H9 (cell line): Measurements from ENCODE around the gene GIPC3. TPM values are rescaled to one million over a fixed set of nuclear protein-coding genes. Genes with fewer than 3 reads are reported as not detected.

Source experiments
- DNase-seq: peaks from one replicate; pipeline ENCODE4 v3.0.0-alpha.2; 2017
- H2AFZ ChIP-seq: one replicate; pipeline ENCODE4 v1.6.1; 2013; ENCODE audit warnings: mild to moderate bottlenecking, low read length, control low read depth, moderate library complexity
- H2AK5ac ChIP-seq: 2 replicates; pipeline ENCODE4 v1.6.1; 2013; ENCODE audit warnings: low read length, control low read depth, mixed read lengths; ENCODE audit not compliant: insufficient read length
- H2BK120ac ChIP-seq: one replicate; pipeline ENCODE4 v1.6.1; 2013; ENCODE audit warnings: low read depth, mild to moderate bottlenecking, low read length, control low read depth, inconsistent platforms; ENCODE audit not compliant: poor library complexity, severe bottlenecking
- H2BK12ac ChIP-seq: 2 replicates; pipeline ENCODE4 v1.6.1; 2013; ENCODE audit warnings: low read length, control low read depth, mixed read lengths, low read depth; ENCODE audit not compliant: insufficient read length
- H2BK15ac ChIP-seq: 2 replicates; pipeline ENCODE4 v1.6.1; 2013; ENCODE audit warnings: low read depth, low read length, control low read depth
- H2BK20ac ChIP-seq: one replicate; pipeline ENCODE4 v1.6.1; 2013; ENCODE audit warnings: low read depth, mild to moderate bottlenecking, low read length, control low read depth, inconsistent platforms; ENCODE audit not compliant: poor library complexity, severe bottlenecking
- H2BK5ac ChIP-seq: 2 replicates; pipeline ENCODE4 v1.6.1; 2013; ENCODE audit warnings: low read length, control low read depth, mixed read lengths; ENCODE audit not compliant: insufficient read length
- H3K14ac ChIP-seq: 2 replicates; pipeline ENCODE4 v1.6.1; 2013; ENCODE audit warnings: low read length, control low read depth; ENCODE audit not compliant: insufficient read depth
- H3K18ac ChIP-seq: 2 replicates; pipeline ENCODE4 v1.6.1; 2013; ENCODE audit warnings: low read depth, mild to moderate bottlenecking, mixed read lengths, low read length, control low read depth; ENCODE audit not compliant: insufficient read length
- H3K23ac ChIP-seq: 2 replicates; pipeline ENCODE4 v1.6.1; 2013; ENCODE audit warnings: low read length, control low read depth, mixed read lengths, low read depth; ENCODE audit not compliant: insufficient read length
- H3K23me2 ChIP-seq: 2 replicates; pipeline ENCODE4 v1.6.1; 2013; ENCODE audit warnings: low read depth, mild to moderate bottlenecking, mixed read lengths, low read length, control low read depth; ENCODE audit not compliant: insufficient read length, poor library complexity, severe bottlenecking
- H3K27ac ChIP-seq: 2 replicates; pipeline ENCODE4 v1.5.1; 2013; ENCODE audit warnings: low read length, control low read depth, mixed read lengths, low read depth; ENCODE audit not compliant: insufficient read length
- H3K27me3 ChIP-seq: 2 replicates; pipeline ENCODE4 v1.6.1; 2013; ENCODE audit warnings: low read length, control low read depth, inconsistent platforms; ENCODE audit not compliant: insufficient read depth
- H3K4ac ChIP-seq: 2 replicates; pipeline ENCODE4 v1.6.1; 2013; ENCODE audit warnings: low read depth, mild to moderate bottlenecking, control low read depth, inconsistent platforms, low read length, moderate library complexity
- H3K4me1 ChIP-seq: 2 replicates; pipeline ENCODE4 v1.6.1; 2013; ENCODE audit warnings: low read length, control low read depth, inconsistent platforms; ENCODE audit not compliant: insufficient read depth
- H3K4me2 ChIP-seq: 2 replicates; pipeline ENCODE4 v1.6.1; 2013; ENCODE audit warnings: low read length, control low read depth, mixed read lengths; ENCODE audit not compliant: insufficient read length, insufficient read depth
- H3K56ac ChIP-seq: 2 replicates; pipeline ENCODE4 v1.6.1; 2013; ENCODE audit warnings: low read depth, mild to moderate bottlenecking, mixed read lengths, low read length, control low read depth; ENCODE audit not compliant: insufficient read length
- H3K79me1 ChIP-seq: 2 replicates; pipeline ENCODE4 v1.6.1; 2013; ENCODE audit warnings: low read depth, mild to moderate bottlenecking, moderate library complexity, low read length, control low read depth, inconsistent platforms; ENCODE audit not compliant: insufficient read depth, poor library complexity, severe bottlenecking
- H3K79me2 ChIP-seq: 2 replicates; pipeline ENCODE4 v1.6.1; 2013; ENCODE audit warnings: low read length, control low read depth, inconsistent platforms; ENCODE audit not compliant: insufficient read depth
- H3K9ac ChIP-seq: 2 replicates; pipeline ENCODE4 v1.6.1; 2013; ENCODE audit warnings: low read length, control low read depth, mixed read lengths; ENCODE audit not compliant: insufficient read length; ENCODE audit errors: extremely low read depth
- H3K9me3 ChIP-seq: one replicate; pipeline ENCODE4 v1.6.1; 2013; ENCODE audit warnings: low read depth, low read length, inconsistent platforms; ENCODE audit not compliant: control insufficient read depth
- H3T11ph ChIP-seq: one replicate; pipeline ENCODE4 v1.6.1; 2013; ENCODE audit warnings: mild to moderate bottlenecking, low read length, control low read depth, inconsistent platforms
- H4K20me1 ChIP-seq: one replicate; pipeline ENCODE4 v1.6.1; 2013; ENCODE audit not compliant: control insufficient read depth, insufficient read length, insufficient read depth
- H4K5ac ChIP-seq: 2 replicates; pipeline ENCODE4 v1.6.1; 2013; ENCODE audit warnings: low read depth, mild to moderate bottlenecking, mixed read lengths, low read length, control low read depth; ENCODE audit not compliant: insufficient read length
- H4K8ac ChIP-seq: replicated peaks from 2 replicates; pipeline ENCODE4 v1.6.1; 2013; ENCODE audit warnings: low read length, control low read depth, mixed read lengths, low read depth; ENCODE audit not compliant: insufficient read length
- H4K91ac ChIP-seq: 2 replicates; pipeline ENCODE4 v1.6.1; 2013; ENCODE audit warnings: low read depth, mild to moderate bottlenecking, moderate library complexity, mixed read lengths, low read length, control low read depth; ENCODE audit not compliant: insufficient read length
- H3K27ac Mint-ChIP-seq, 3 experiments: 2 replicates in 2 of 3; 3 replicates in 1 of 3; pipeline ENCODE4 v1.8.0; 2020 to 2021; ENCODE audit warnings: mixed read lengths in 3 of 3, mild to moderate bottlenecking in 1 of 3, moderate library complexity in 1 of 3
- H3K27me3 Mint-ChIP-seq: 2 replicates; pipeline ENCODE4 v1.8.0; 2021; ENCODE audit warnings: low read depth, mild to moderate bottlenecking, moderate library complexity, mixed read lengths
- H3K36me3 Mint-ChIP-seq, 3 experiments: 2 replicates in 2 of 3; 3 replicates in 1 of 3; pipeline ENCODE4 v1.8.0; 2020 to 2021; ENCODE audit warnings: low read depth in 3 of 3, mixed read lengths in 3 of 3; ENCODE audit not compliant: insufficient read depth in 1 of 3
- H3K4me1 Mint-ChIP-seq, 2 experiments: 2 replicates each; pipeline ENCODE4 v1.8.0; 2020; ENCODE audit warnings: mixed read lengths in 2 of 2
- H3K4me3 Mint-ChIP-seq, 2 experiments: 2 replicates in 1 of 2; 3 replicates in 1 of 2; pipeline ENCODE4 v1.8.0; 2020 to 2021; ENCODE audit warnings: mild to moderate bottlenecking in 2 of 2, mixed read lengths in 2 of 2, moderate library complexity in 1 of 2
- H3K9me3 Mint-ChIP-seq, 2 experiments: 2 replicates in 1 of 2; 3 replicates in 1 of 2; pipeline ENCODE4 v1.8.0; 2020; ENCODE audit warnings: mild to moderate bottlenecking in 2 of 2, mixed read lengths in 2 of 2, moderate library complexity in 1 of 2
- WGBS: extraction: QIAGEN DNeasy Blood & Tissue Kit; methylation state at CpG from one replicate; pipeline ENCODE4 v1.1.7; 2013; ENCODE audit warnings: missing lambda C conversion rate, low lambda C conversion rate, mixed read lengths; ENCODE audit not compliant: insufficient read length; ENCODE audit errors: extremely low coverage; 5-methylcytosine and 5-hydroxymethylcytosine counted together
- total RNA-seq: library from RNA; stranded (reverse); gene quantifications from 2 replicates; pipeline ENCODE4 v1.2.1, GENCODE V29; 2021
- TF ChIP-seq, protein P1 (sequence below): fragments of 200-600 bp; sonication (generic); conservative IDR thresholded peaks from 3 replicates; pipeline ENCODE4 v1.8.0; 2021; ENCODE audit warnings: antibody characterized with exemption, mild to moderate bottlenecking

Gene GIPC3
- total RNA-seq, 1 experiment from 2014 or later = 1.6 TPM

DNA sequence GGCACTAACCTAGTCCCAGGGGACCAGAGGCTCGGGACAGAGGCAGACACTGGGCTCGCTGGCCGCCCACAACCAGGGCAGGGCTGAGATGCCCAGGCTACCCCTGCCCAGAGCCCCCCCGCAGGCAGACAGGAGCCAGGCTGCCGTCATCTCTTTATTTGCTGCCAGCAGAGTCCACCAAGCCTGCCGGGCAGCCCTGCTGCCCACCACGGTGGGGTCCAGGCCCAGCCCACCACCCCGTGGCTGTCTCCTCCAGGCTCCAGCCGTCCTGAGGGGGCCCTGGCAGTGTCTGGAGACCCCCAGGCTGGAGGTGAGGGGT, 41.3 kb upstream of the GIPC3 start:
- no peak overlapping the region for H3K4me2 ChIP-seq
- H3K23ac ChIP-seq = no peak overlapping the region
- no peak overlapping the region for H4K5ac ChIP-seq
- no peak overlapping the region for H2AK5ac ChIP-seq
- no peak overlapping the region for H4K8ac ChIP-seq
- H2BK20ac ChIP-seq = no peak overlapping the region
- H2BK15ac ChIP-seq = no peak overlapping the region
- no peak overlapping the region for H2BK5ac ChIP-seq
- peaks cover 4 to 8% of the 10 kb centered on the region in 2 experiments; a peak in 3 of 4 replicates for H3K4me1 Mint-ChIP-seq
- H4K20me1 ChIP-seq = no peaks in the 10 kb centered on the region
- H3K4me1 ChIP-seq = no peaks in the 10 kb centered on the region
- no peaks in the 10 kb centered on the region for H3K23me2 ChIP-seq
- H3K56ac ChIP-seq = no peak overlapping the region
- no peak overlapping the region for H4K91ac ChIP-seq
- no peak overlapping the region for H2BK120ac ChIP-seq
- H3K27me3 Mint-ChIP-seq = no peaks in the 10 kb centered on the region
- H2BK12ac ChIP-seq = no peak overlapping the region
- no peak overlapping the region for H2AFZ ChIP-seq
- H3K79me2 ChIP-seq = no peaks in the 10 kb centered on the region
- TF ChIP-seq, protein P1, sequence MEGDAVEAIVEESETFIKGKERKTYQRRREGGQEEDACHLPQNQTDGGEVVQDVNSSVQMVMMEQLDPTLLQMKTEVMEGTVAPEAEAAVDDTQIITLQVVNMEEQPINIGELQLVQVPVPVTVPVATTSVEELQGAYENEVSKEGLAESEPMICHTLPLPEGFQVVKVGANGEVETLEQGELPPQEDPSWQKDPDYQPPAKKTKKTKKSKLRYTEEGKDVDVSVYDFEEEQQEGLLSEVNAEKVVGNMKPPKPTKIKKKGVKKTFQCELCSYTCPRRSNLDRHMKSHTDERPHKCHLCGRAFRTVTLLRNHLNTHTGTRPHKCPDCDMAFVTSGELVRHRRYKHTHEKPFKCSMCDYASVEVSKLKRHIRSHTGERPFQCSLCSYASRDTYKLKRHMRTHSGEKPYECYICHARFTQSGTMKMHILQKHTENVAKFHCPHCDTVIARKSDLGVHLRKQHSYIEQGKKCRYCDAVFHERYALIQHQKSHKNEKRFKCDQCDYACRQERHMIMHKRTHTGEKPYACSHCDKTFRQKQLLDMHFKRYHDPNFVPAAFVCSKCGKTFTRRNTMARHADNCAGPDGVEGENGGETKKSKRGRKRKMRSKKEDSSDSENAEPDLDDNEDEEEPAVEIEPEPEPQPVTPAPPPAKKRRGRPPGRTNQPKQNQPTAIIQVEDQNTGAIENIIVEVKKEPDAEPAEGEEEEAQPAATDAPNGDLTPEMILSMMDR = no peak
- no peak overlapping the region for H3T11ph ChIP-seq
- no CpG with 5 or more reads among the region's 9 CpGs for WGBS
- no peaks in the 10 kb centered on the region for H3K27me3 ChIP-seq
- no peaks in the 10 kb centered on the region for H3K9me3 Mint-ChIP-seq
- H3K9me3 ChIP-seq = no peaks in the 10 kb centered on the region
- H3K27ac ChIP-seq = no peak overlapping the region
- no peak overlapping the region for H3K27ac Mint-ChIP-seq
- H3K36me3 Mint-ChIP-seq = peaks cover 2 to 17% (median 14%) of the 10 kb centered on the region in 3 experiments; a peak in 6 of 7 replicates
- no peaks in the 10 kb centered on the region for H3K79me1 ChIP-seq
- no peak overlapping the region for H3K4ac ChIP-seq
- H3K4me3 Mint-ChIP-seq = no peak overlapping the region
- no peak overlapping the region for H3K18ac ChIP-seq
- H3K9ac ChIP-seq = no peak overlapping the region
- H3K14ac ChIP-seq = no peak overlapping the region
- DNase-seq = no peak
